Measurements from ENCODE around the gene OR7C2.

Gene OR7C2

DNA sequence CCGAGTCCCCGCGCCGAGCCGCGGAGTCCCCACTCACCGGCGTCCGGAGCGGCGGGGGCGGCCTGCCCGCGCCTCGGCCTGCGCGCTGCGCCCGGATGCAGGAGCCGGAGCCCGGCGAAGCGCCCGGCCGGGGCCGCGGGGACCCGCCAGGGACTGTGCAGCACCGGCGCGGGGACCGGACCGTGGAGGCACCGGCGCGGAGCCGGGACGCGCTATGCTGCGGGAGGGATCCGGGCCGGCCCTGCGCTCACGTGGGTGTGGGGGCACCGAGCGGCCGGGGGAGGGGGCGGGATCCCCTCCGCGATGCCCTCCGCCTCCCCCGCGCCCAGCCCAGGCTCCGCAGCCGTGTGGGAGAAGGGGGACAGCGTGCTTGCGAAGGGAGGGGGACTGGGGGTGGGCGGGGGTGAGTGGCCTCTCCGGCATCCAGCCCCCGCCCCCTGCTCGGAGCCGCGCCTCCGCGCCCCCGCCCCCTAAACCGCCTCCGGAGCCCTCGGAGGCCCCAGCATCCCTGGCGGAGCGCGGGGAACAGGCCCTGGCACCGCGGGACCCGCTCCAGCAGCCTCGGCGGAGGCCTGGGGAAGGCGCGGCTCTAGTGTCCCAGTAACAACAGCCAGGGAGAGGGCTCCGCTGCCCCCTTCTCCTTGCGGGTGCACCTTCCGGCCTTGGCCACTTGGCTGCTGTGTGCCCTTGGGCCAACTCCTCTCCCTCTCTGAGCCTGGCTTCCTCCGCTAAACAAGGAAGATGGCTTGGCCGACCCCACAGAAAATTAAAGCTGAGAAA is 38.4 kb downstream of the OR7C2 start, which contains the start of gene SLC1A6:
Gene SLC1A6, minus strand, starts transcription at position 389 of the 780 bp plus-strand sequence. CDS start 6,954 bp downstream, outside the sequence.
- DNase-seq: no peak

DNA sequence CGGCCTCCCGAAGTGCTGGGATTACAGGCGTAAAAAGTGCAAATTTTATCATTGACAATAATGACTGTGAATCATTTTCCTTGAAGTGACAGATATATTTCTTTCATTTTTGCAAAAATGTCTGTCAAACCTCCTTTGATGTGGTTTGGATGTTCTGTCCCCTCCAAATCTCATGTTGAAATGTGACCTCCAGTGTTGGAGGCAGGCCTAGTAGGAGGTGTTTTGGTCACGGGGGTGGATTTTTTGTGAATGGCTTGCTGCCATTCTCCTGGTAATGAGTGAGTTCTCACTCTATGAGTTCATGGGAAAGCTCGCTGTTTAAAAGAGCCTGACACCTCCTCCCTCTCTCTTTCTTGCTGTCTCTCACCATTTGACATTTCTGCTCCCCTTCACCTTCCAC is 43.8 kb downstream of the OR7C2 start:
- DNase-seq: no peak
